A673 (cell line): ENCODE measurements around the gene TMEM91. TPM values are rescaled to one million over a fixed set of nuclear protein-coding genes. Genes with fewer than 3 reads are reported as not detected.
"Not testable (repeated sequence)": the region's sequence is repeated elsewhere in the genome, so short reads cannot be mapped to it uniquely, and the experiment has no call there.

Source experiments
- BruUV-seq: library from RNA; stranded (reverse); fragments of 400-500 nt; replicated peaks from 2 replicates; lab custom pipeline; 2021; lab: Mats Ljungman, UMichigan
- CTCF ChIA-PET: fragments of 300-600 bp; sonication (Branson Sonifier 250); formaldehyde crosslinking; loops from one replicate; lab custom pipeline; 2022; ENCODE audit warnings: antibody characterized with exemption; lab: Charles Lee
- POLR2A ChIA-PET: fragments of 300-600 bp; sonication (Branson Sonifier 250); formaldehyde crosslinking; loops from one replicate; lab custom pipeline; 2022; ENCODE audit warnings: antibody characterized with exemption; ENCODE audit not compliant: low non-redundant PET; lab: Charles Lee
- DNase-seq: peaks from one replicate; pipeline ENCODE4 v3.0.0-alpha.2; 2015; ENCODE audit warnings: low spot score
- H3K27ac ChIP-seq: fragments of 200-600 bp; sonication (generic); 2 replicates; pipeline ENCODE4 v1.5.1; 2016; ENCODE audit warnings: mixed run types, low read depth, mild to moderate bottlenecking, mixed read lengths, antibody characterized with exemption, low read length; ENCODE audit not compliant: poor library complexity, severe bottlenecking
- H3K27me3 ChIP-seq: fragments of 200-600 bp; sonication (generic); replicated peaks from 2 replicates; pipeline ENCODE4 v1.6.1; 2017; ENCODE audit warnings: mixed run types, low read depth, mild to moderate bottlenecking, mixed read lengths, antibody characterized with exemption, low read length; ENCODE audit not compliant: insufficient read depth, poor library complexity
- H3K36me3 ChIP-seq: fragments of 200-600 bp; sonication (generic); 2 replicates; pipeline ENCODE4 v1.6.1; 2016; ENCODE audit warnings: mixed run types, mild to moderate bottlenecking, mixed read lengths, antibody characterized with exemption, low read length; ENCODE audit not compliant: insufficient read depth, poor library complexity, severe bottlenecking
- H3K4me1 ChIP-seq: fragments of 200-600 bp; sonication (generic); 2 replicates; pipeline ENCODE4 v1.6.1; 2017; ENCODE audit warnings: mixed run types, mild to moderate bottlenecking, mixed read lengths, antibody characterized with exemption, low read length; ENCODE audit not compliant: insufficient read depth, poor library complexity, severe bottlenecking
- H3K4me3 ChIP-seq: fragments of 200-600 bp; sonication (generic); 2 replicates; pipeline ENCODE4 v1.5.1; 2016; ENCODE audit warnings: low read depth, mixed run types, mild to moderate bottlenecking, mixed read lengths, low read length; ENCODE audit not compliant: poor library complexity, severe bottlenecking
- H3K9me3 ChIP-seq: fragments of 200-600 bp; sonication (generic); 2 replicates; pipeline ENCODE4 v1.6.1; 2016; ENCODE audit warnings: mixed run types, low read depth, mild to moderate bottlenecking, mixed read lengths, antibody characterized with exemption, low read length; ENCODE audit not compliant: poor library complexity, severe bottlenecking
- EZH2 ChIP-seq: fragments of 200-600 bp; sonication (generic); IDR thresholded peaks from 2 replicates; pipeline ENCODE4 v1.6.1; 2017; ENCODE audit warnings: borderline replicate concordance, low read depth, mild to moderate bottlenecking, mixed read lengths, antibody characterized with exemption, low read length; ENCODE audit not compliant: poor library complexity, severe bottlenecking
- intact Hi-C: fragments of 100-400 bp; cut with micrococcal nuclease; formaldehyde crosslinking; loops from one replicate; pipeline ENCODE4 v1.10.0; 2022; ENCODE audit not compliant: unreplicated experiment
- total RNA-seq: library from RNA; stranded (reverse); gene quantifications from 2 replicates; pipeline ENCODE4 v1.2.3, GENCODE V29; 2021
- TF ChIP-seq, protein P1 (sequence below): fragments of 300-800, 200-600 bp; sonication (generic); conservative IDR thresholded peaks from 2 replicates; pipeline ENCODE4 v1.5.1; 2017; ENCODE audit warnings: low read depth, mild to moderate bottlenecking, antibody characterized with exemption, low read length, moderate library complexity, mixed read lengths

Gene TMEM91
- total RNA-seq, 1 experiment from 2014 or later = 4.9 TPM

DNA sequence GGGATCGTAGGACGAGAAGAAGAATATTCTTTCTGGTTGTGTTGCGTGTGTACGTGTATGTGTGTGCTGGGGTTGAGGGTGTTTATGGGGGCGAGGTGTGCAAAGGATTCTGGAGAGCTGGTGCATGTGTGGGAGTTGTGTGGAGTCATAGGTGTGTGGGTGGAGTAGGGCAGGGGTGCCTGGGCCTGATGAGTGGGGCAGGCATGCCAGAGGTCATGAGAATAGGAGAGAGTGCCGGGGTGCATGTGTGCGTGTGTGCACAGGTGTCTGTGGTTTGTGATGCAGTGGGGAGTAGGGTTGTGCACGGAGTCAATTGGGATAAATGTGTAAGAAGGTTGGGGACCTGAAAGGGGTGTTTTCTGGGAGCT, 649 bp downstream of the TMEM91 start:
- Histone ChIP-seq H3K27ac (peak overlapping the region; percentile 35), H3K36me3 (no peaks in the 10 kb centered on the region), H3K9me3 (no peaks in the 10 kb centered on the region), H3K4me1 (peaks cover 10% of the 10 kb centered on the region), H3K4me3 (peak overlapping the region; percentile 55), H3K27me3 (no peaks in the 10 kb centered on the region)
- DNase-seq = no peak
- TF ChIP-seq EZH2 = no peak
- TF ChIP-seq, protein P1, sequence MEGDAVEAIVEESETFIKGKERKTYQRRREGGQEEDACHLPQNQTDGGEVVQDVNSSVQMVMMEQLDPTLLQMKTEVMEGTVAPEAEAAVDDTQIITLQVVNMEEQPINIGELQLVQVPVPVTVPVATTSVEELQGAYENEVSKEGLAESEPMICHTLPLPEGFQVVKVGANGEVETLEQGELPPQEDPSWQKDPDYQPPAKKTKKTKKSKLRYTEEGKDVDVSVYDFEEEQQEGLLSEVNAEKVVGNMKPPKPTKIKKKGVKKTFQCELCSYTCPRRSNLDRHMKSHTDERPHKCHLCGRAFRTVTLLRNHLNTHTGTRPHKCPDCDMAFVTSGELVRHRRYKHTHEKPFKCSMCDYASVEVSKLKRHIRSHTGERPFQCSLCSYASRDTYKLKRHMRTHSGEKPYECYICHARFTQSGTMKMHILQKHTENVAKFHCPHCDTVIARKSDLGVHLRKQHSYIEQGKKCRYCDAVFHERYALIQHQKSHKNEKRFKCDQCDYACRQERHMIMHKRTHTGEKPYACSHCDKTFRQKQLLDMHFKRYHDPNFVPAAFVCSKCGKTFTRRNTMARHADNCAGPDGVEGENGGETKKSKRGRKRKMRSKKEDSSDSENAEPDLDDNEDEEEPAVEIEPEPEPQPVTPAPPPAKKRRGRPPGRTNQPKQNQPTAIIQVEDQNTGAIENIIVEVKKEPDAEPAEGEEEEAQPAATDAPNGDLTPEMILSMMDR = no peak
- ChIA-PET POLR2A (no interaction called here), CTCF (no interaction called here)
- no TSS peak for BruUV-seq
- intact Hi-C loops = no loop called here

DNA sequence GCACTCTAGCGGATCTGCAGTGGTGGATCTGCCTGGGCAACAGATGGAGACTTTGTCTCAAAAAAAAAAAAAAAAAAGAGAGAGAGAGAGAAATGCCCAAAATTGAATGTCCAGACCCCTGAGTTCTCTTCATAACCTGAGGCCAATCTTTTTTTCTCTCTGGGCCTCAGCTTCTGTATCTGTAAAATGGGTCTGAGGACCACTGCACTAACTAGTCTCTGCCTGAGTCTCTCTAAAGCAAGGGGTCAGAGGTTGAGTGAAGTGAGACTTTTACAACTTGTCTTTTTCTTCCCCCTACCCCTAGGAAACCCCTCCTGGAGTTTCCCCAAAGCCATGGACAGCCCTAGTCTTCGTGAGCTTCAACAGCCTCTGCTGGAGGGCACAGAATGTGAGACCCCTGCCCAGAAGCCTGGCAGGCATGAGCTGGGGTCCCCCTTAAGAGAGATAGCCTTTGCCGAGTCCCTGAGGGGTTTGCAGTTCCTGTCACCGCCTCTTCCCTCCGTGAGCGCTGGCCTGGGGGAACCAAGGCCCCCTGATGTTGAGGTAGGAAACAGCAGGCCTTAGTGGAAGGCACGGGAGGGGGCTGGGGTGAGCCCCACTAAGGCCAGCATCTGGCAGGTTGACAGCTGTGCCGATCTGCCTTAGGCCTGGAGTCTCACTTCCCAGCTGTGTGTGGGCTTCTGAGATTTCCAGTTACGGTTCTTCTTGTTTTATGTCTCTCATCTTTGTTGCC, 1.8 kb downstream of the TMEM91 start:
- Histone ChIP-seq H3K36me3 (no peaks in the 10 kb centered on the region), H3K27me3 (no peaks in the 10 kb centered on the region), H3K4me1 (peaks cover 10% of the 10 kb centered on the region), H3K9me3 (no peaks in the 10 kb centered on the region), H3K27ac (no peak overlapping the region), H3K4me3 (no peak overlapping the region)
- CTCF ChIA-PET = interaction anchor here (0.7 kb wide), 1 partner anchor 223 kb away, joined by 5 read pairs; no protein-coding TSS in a partner anchor
- POLR2A ChIA-PET = no interaction called here
- intact Hi-C loops = no loop called here
- TF ChIP-seq EZH2 = no peak
- TF ChIP-seq, protein P1 = 0 out of 2 replicates have a peak, but pooled peaks have one; percentile 23
- peak; percentile 58 for DNase-seq
- BruUV-seq = no TSS peak

DNA sequence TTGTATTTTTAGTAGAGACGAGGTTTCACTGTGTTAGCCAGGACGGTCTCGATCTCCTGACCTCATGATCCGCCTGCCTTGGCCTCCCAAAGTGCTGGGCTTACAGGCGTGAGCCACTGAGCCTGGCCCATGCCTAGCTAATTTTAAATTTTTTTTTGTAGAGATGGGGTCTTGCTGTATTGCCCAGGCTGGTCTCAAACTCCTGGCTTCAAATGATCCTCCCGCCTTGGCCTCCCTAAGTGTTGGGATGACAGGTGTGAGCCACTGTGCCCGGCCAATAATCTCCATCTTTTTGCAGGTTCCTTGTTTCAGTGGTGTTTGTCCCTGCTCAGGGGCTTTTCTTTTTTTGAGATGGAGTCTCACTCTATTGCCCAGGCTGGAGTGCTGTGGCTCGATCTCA, 5.2 kb downstream of the TMEM91 start:
- H3K36me3 ChIP-seq, H3K27me3 ChIP-seq, H3K4me1 ChIP-seq, BruUV-seq, H3K4me3 ChIP-seq, POLR2A ChIA-PET, DNase-seq, H3K27ac ChIP-seq, intact Hi-C loops, H3K9me3 ChIP-seq, CTCF ChIA-PET: not testable (repeated sequence)

DNA sequence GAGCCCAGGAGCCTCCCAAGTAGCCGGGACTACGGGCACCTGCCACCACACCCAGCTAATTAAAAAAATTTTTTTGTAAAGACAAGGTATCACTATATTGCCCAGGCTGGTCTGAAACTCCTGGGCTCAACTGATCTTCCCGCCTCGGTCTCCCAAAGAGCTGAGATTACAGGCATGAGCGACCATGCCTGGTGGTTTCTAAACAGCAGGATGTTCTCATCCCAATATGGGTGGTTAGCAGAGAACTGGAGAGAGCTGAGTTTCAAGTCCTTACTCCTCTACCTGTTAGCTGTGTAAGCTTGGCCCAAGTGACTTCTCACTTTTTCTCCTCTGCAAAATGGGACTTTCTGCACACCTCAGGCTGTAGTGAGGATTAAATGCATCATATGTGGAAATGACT, 8.0 kb downstream of the TMEM91 start:
- Histone ChIP-seq H3K27ac (no peak overlapping the region), H3K36me3 (peaks cover 4% of the 10 kb centered on the region), H3K4me3 (no peak overlapping the region), H3K27me3 (no peaks in the 10 kb centered on the region), H3K9me3 (no peaks in the 10 kb centered on the region), H3K4me1 (no peaks in the 10 kb centered on the region)
- no peak for DNase-seq
- TF ChIP-seq EZH2 = no peak
- TF ChIP-seq, protein P1 = no peak
- BruUV-seq = no TSS peak
- ChIA-PET CTCF (no interaction called here), POLR2A (interaction anchor here (0.5 to 0.6 kb wide), 2 partner anchors 133 to 191 kb away, joined by 3 read pairs; partner anchors contain the start of gene CEACAM21)
- intact Hi-C loops = no loop called here
